K562 (cell line): Measurements from ENCODE around the gene LGALS9B. TPM values are rescaled to one million over a fixed set of nuclear protein-coding genes. Genes with fewer than 3 reads are reported as not detected.
"Not testable (repeated sequence)": the region's sequence is repeated elsewhere in the genome, so short reads cannot be mapped to it uniquely, and the experiment has no call there.

ENCODE experiments used
- ATAC-seq: fragments of 200-7000 bp; cut with Tn5 transposase; 3 replicates; pipeline ENCODE4 v1.9.1; 2020; ENCODE audit warnings: moderate library complexity
- BruUV-seq: library from RNA; stranded (reverse); fragments of 400-500 nt; replicated peaks from 2 replicates; lab custom pipeline; 2021; lab: Mats Ljungman, UMichigan
- CTCF ChIA-PET: fragments of 300-600 bp; formaldehyde crosslinking; extraction: SDS; loops from one replicate; lab custom pipeline; 2021; ENCODE audit warnings: low intra/inter-chr PET ratio; lab: Yijun Ruan, JAX
- POLR2A ChIA-PET: fragments of 300-600, 350-650 bp; sonication (Branson Sonifier 250); formaldehyde crosslinking; extraction: SDS; loops from one replicate; lab custom pipeline; 2021; ENCODE audit warnings: antibody characterized with exemption, inconsistent platforms; lab: Yijun Ruan, JAX
- DNase-seq, 4 experiments: peaks; one replicate each; pipeline versions ENCODE4 v3.0.0 to v3.0.0-alpha.2; 2011 to 2018; ENCODE audit warnings: low spot score in 3 of 4, mixed read lengths in 3 of 4; ENCODE audit errors: extremely low read depth in 1 of 4
- FAIRE-seq: peaks from 2 replicates; lab custom pipeline; 2011; peaks lifted over from hg19 to GRCh38; lab: Jason Lieb, UNC
- H2AFZ ChIP-seq: 2 replicates; pipeline ENCODE4 v1.6.0; 2011; ENCODE audit warnings: low read depth, low read length, control low read depth, inconsistent platforms
- H3K27ac ChIP-seq: fragments of 200-600 bp; 3 replicates; pipeline ENCODE4 v1.8.0; 2011; ENCODE audit warnings: low read depth, mild to moderate bottlenecking, control low read depth, inconsistent platforms, low read length, moderate library complexity, mixed read lengths; ENCODE audit errors: extremely low read depth
- H3K27me3 ChIP-seq, 2 experiments: fragments of 300-600 bp in 1 of 2; 2 replicates in 1 of 2; 3 replicates in 1 of 2; pipeline versions ENCODE4 v1.6.0 to v1.8.0; 2011; ENCODE audit warnings: inconsistent platforms in 2 of 2, low read length in 2 of 2, mild to moderate bottlenecking in 1 of 2, mixed read lengths in 1 of 2, moderate library complexity in 1 of 2; ENCODE audit not compliant: control insufficient read depth in 2 of 2, insufficient read depth in 2 of 2
- H3K36me3 ChIP-seq: fragments of 300-600 bp; 3 replicates; pipeline ENCODE4 v1.8.0; 2011; ENCODE audit warnings: mild to moderate bottlenecking, low read length, inconsistent platforms; ENCODE audit not compliant: control insufficient read depth, insufficient read depth
- H3K4me1 ChIP-seq, 2 experiments: fragments of 200-600 bp in 1 of 2; replicated peaks in 1 of 2; 2 replicates in 1 of 2; 3 replicates in 1 of 2; pipeline versions ENCODE4 v1.5.1 to v1.8.0; 2011; ENCODE audit warnings: inconsistent platforms in 2 of 2, low read length in 2 of 2, mild to moderate bottlenecking in 1 of 2, mixed read lengths in 1 of 2, moderate library complexity in 1 of 2; ENCODE audit not compliant: control insufficient read depth in 2 of 2, insufficient read depth in 2 of 2
- H3K4me2 ChIP-seq: 2 replicates; pipeline ENCODE4 v1.6.1; 2011; ENCODE audit warnings: low read length, control low read depth, inconsistent platforms, mixed read lengths; ENCODE audit not compliant: insufficient read depth
- H3K4me3 ChIP-seq: fragments of 200-600 bp; sonication (generic), shearing (Covaris generic); 2 replicates; pipeline ENCODE4 v1.5.1; 2016; ENCODE audit warnings: control low read depth, inconsistent platforms
- H3K79me2 ChIP-seq: fragments of 200-600 bp; 3 replicates; pipeline ENCODE4 v1.8.0; 2011; ENCODE audit warnings: low read length, inconsistent platforms; ENCODE audit not compliant: control insufficient read depth, insufficient read depth
- H3K9ac ChIP-seq, 2 experiments: 2 replicates each; pipeline versions ENCODE4 v1.6.0 to v1.6.1; 2011; ENCODE audit warnings: low read depth in 2 of 2, low read length in 2 of 2, control low read depth in 1 of 2, inconsistent platforms in 1 of 2, mild to moderate bottlenecking in 1 of 2, mixed read lengths in 1 of 2; ENCODE audit not compliant: insufficient read depth in 1 of 2
- H3K9me1 ChIP-seq: one replicate; pipeline ENCODE4 v1.6.0; 2011; ENCODE audit warnings: inconsistent platforms, mild to moderate bottlenecking, low read length, moderate library complexity; ENCODE audit not compliant: control insufficient read depth, insufficient read depth
- H3K9me3 ChIP-seq: replicated peaks from 2 replicates; pipeline ENCODE4 v1.5.1; 2011; ENCODE audit warnings: low read depth, low read length, inconsistent platforms; ENCODE audit not compliant: control insufficient read depth, insufficient read depth
- H4K20me1 ChIP-seq: replicated peaks from 2 replicates; pipeline ENCODE4 v1.6.1; 2011; ENCODE audit warnings: low read length, inconsistent platforms, mixed read lengths; ENCODE audit not compliant: control insufficient read depth, insufficient read depth
- WGBS: fragments of 100-300 bp; shearing (Covaris generic); methylation state at CpG from one replicate; pipeline ENCODE4 v1.1.6; 2016; ENCODE audit warnings: low coverage, mixed read lengths; ENCODE audit not compliant: insufficient coverage; ENCODE audit errors: missing lambda C conversion rate; 5-methylcytosine and 5-hydroxymethylcytosine counted together
- in situ Hi-C: fragments of 300-500 bp; cut with MboI; formaldehyde crosslinking; loops from 4 replicates; pipeline ENCODE4 v1.15.0; 2018; ENCODE audit warnings: inconsistent platforms, mixed read lengths
- intact Hi-C: fragments of 100-400 bp; cut with micrococcal nuclease; formaldehyde crosslinking; loops from 2 replicates; pipeline ENCODE4 v1.14.2; 2022
- polyA plus RNA-seq, 8 experiments: library from polyadenylated mRNA; depleted of rRNA in 4 of 8; stranded (reverse) in 5 of 8; unstranded in 3 of 8; fragments of >200 nt; fragmentation: Nextera tagmentation in 2 of 8; fragmentation: Illumina TruSeq in 1 of 8; extraction: Ambion mirVana in 2 of 8; extraction: Trizol in 1 of 8; gene quantifications; 2 replicates each; pipeline versions ENCODE4 v1.2.1 to v1.2.3, GENCODE V29; 2011 to 2014; ENCODE audit warnings: inconsistent platforms in 1 of 8, missing spikeins in 1 of 8
- total RNA-seq, 7 experiments: library from RNA; depleted of rRNA in 6 of 7; stranded (reverse); fragments of >200 nt in 6 of 7; fragmentation: Illumina TruSeq in 2 of 7; extraction: Trizol in 2 of 7; gene quantifications; 2 replicates each; pipeline versions ENCODE4 v1.2.1 to v1.2.3, GENCODE V29; 2011 to 2021; ENCODE audit warnings: low replicate concordance in 1 of 7

LGALS9B gene
- total and polyA plus RNA-seq, 9 of the 15 experiments (the other 6 are each of a cell fraction or from before 2014, with no cell fraction given), result not detected

- H3K9ac ChIP-seq, intact Hi-C loops, H3K4me2 ChIP-seq, H3K36me3 ChIP-seq, H3K4me1 ChIP-seq, CTCF ChIA-PET, H3K9me1 ChIP-seq, H4K20me1 ChIP-seq, BruUV-seq, ATAC-seq, DNase-seq, H2AFZ ChIP-seq, FAIRE-seq, H3K27ac ChIP-seq, in situ Hi-C loops, H3K79me2 ChIP-seq, POLR2A ChIA-PET, H3K4me3 ChIP-seq, H3K9me3 ChIP-seq, H3K27me3 ChIP-seq: not testable (repeated sequence)
- WGBS, result no CpG with 5 or more reads among the region's 5 CpGs
These were observed 340 bp downstream of the LGALS9B start for GRCh38 chr17:20466999-20467398.

GRCh38 chr17:20466553-20466952 lies 786 bp downstream of the LGALS9B start:
- DNase-seq, H3K27me3 ChIP-seq, BruUV-seq, FAIRE-seq, H3K27ac ChIP-seq, H4K20me1 ChIP-seq, POLR2A ChIA-PET, ATAC-seq, intact Hi-C loops, H3K36me3 ChIP-seq, CTCF ChIA-PET, H3K4me2 ChIP-seq, H3K4me3 ChIP-seq, H3K9me3 ChIP-seq, H3K9me1 ChIP-seq, H3K79me2 ChIP-seq, H3K9ac ChIP-seq, in situ Hi-C loops, H3K4me1 ChIP-seq, H2AFZ ChIP-seq: not testable (repeated sequence)
- WGBS, result no CpG with 5 or more reads among the region's 5 CpGs

- H3K9me3 ChIP-seq, H3K4me1 ChIP-seq, H2AFZ ChIP-seq, ATAC-seq, H4K20me1 ChIP-seq, H3K36me3 ChIP-seq, H3K4me2 ChIP-seq, DNase-seq, POLR2A ChIA-PET, BruUV-seq, intact Hi-C loops, CTCF ChIA-PET, H3K27ac ChIP-seq, FAIRE-seq, in situ Hi-C loops, H3K27me3 ChIP-seq, H3K4me3 ChIP-seq, H3K79me2 ChIP-seq, H3K9ac ChIP-seq, H3K9me1 ChIP-seq: not testable (repeated sequence)
- no CpG with 5 or more reads among the region's 12 CpGs for WGBS
These were observed 1.8 kb downstream of the LGALS9B start for GRCh38 chr17:20465535-20465934.

- H3K4me2 ChIP-seq, H3K9me1 ChIP-seq, H3K4me1 ChIP-seq, H4K20me1 ChIP-seq, in situ Hi-C loops, H3K27me3 ChIP-seq, ATAC-seq, H3K79me2 ChIP-seq, H3K9ac ChIP-seq, H3K4me3 ChIP-seq, H3K27ac ChIP-seq, H3K9me3 ChIP-seq, CTCF ChIA-PET, H3K36me3 ChIP-seq, FAIRE-seq, intact Hi-C loops, H2AFZ ChIP-seq, POLR2A ChIA-PET, DNase-seq, BruUV-seq: not testable (repeated sequence)
- WGBS, result no CpG with 5 or more reads among the region's 9 CpGs
These were observed 2.4 kb downstream of the LGALS9B start for GRCh38 chr17:20464854-20465414.
